Aorta (tissue), 5 donors: ENCODE results near the gene SPATA31C2. TPM values are rescaled to one million over a fixed set of nuclear protein-coding genes. Genes with fewer than 3 reads are reported as not detected.
A peak's percentile ranks its signal among the peaks of the same experiment; 100 is the strongest.
"Not testable (repeated sequence)": the region's sequence is repeated elsewhere in the genome, so short reads cannot be mapped to it uniquely, and the experiment has no call there.

Experiments
- ATAC-seq: fragments of 200-7000 bp; cut with Tn5 transposase; one replicate; pipeline ENCODE4 v1.9.1; 2022; ENCODE audit warnings: moderate library complexity; ENCODE audit not compliant: low FRiP score
- DNase-seq, 2 donors: peaks; one replicate each; pipeline ENCODE4 v3.0.0-alpha.2; 2020
- H3K27ac ChIP-seq, 2 donors: one replicate each; pipeline ENCODE4 v1.5.1; 2013; ENCODE audit warnings: low read length in 2 of 2, mild to moderate bottlenecking in 2 of 2, moderate library complexity in 2 of 2, control low read depth in 1 of 2, inconsistent platforms in 1 of 2, low read depth in 1 of 2
- H3K27me3 ChIP-seq, 2 donors: one replicate each; pipeline ENCODE4 v1.6.1; 2013; ENCODE audit warnings: control low read depth in 1 of 2, low read length in 1 of 2, mild to moderate bottlenecking in 1 of 2, moderate library complexity in 1 of 2; ENCODE audit not compliant: insufficient read depth in 2 of 2, control insufficient read depth in 1 of 2
- H3K36me3 ChIP-seq, 2 donors: one replicate each; pipeline ENCODE4 v1.6.1; 2013; ENCODE audit warnings: control low read depth in 1 of 2, low read length in 1 of 2, mild to moderate bottlenecking in 1 of 2; ENCODE audit not compliant: insufficient read depth in 2 of 2, control insufficient read depth in 1 of 2
- H3K4me1 ChIP-seq, 2 donors: one replicate each; pipeline ENCODE4 v1.6.1; 2013; ENCODE audit warnings: low read length in 2 of 2, control low read depth in 1 of 2, mild to moderate bottlenecking in 1 of 2, moderate library complexity in 1 of 2; ENCODE audit not compliant: insufficient read depth in 2 of 2, control insufficient read depth in 1 of 2
- H3K4me3 ChIP-seq, 2 donors: one replicate each; pipeline ENCODE4 v1.5.1; 2013; ENCODE audit warnings: low read length in 2 of 2, control low read depth in 1 of 2, mild to moderate bottlenecking in 1 of 2
- H3K9me3 ChIP-seq: one replicate; pipeline ENCODE4 v1.6.1; 2013; ENCODE audit warnings: mild to moderate bottlenecking, low read length; ENCODE audit not compliant: control insufficient read depth
- WGBS, 2 donors: extraction: QIAGEN DNeasy Blood & Tissue Kit; methylation state at CpG; one replicate each; pipeline ENCODE4 v1.1.7; 2013; 5-methylcytosine and 5-hydroxymethylcytosine counted together
- intact Hi-C, 2 donors: fragments of 100-400 bp; cut with DNase I; formaldehyde crosslinking; loops; one replicate each; pipeline versions ENCODE4 v1.14.2 to v1.15.0; 2022
- polyA plus RNA-seq, 2 donors: library from polyadenylated mRNA; stranded (reverse); fragments of 200-250 nt; gene quantifications; one replicate each; pipeline ENCODE4 v1.2.3, GENCODE V29; 2013
- total RNA-seq, 2 donors: library from RNA; stranded (reverse); fragmentation: NEBNext Ultra II Directional; extraction: Animal tissue kit (Norgen Biotek cat#: 25700); gene quantifications; one replicate each; pipeline ENCODE4 v1.2.1, GENCODE V29; 2021
- donor health status: healthy with polysubstance abuse.
- donor health status: Bipolar disorder and iron deficiency.
- donor health status: DM: no; HTN: no; CAD: no.
- donor health status: DM: no; HTN: no; CAD: no.
- donor health status: DM: yes; HTN: yes; CAD: no.

SPATA31C2 gene
- total and polyA plus RNA-seq, 4 donors, result not detected

GRCh38 chr9:88114283-88114967 is 23.9 kb downstream of the SPATA31C2 start:
- intact Hi-C loops, H3K27me3 ChIP-seq, H3K36me3 ChIP-seq, H3K4me1 ChIP-seq, DNase-seq, H3K9me3 ChIP-seq, H3K4me3 ChIP-seq, H3K27ac ChIP-seq: not testable (repeated sequence)
- ATAC-seq, result peak; percentile 38
- 91 to 93% methylated on average over 16 of the region's 17 CpGs for WGBS, 2 donors

GRCh38 chr9:88113156-88114130 is 24.8 kb downstream of the SPATA31C2 start:
- H3K9me3 ChIP-seq, H3K4me1 ChIP-seq, DNase-seq, H3K27ac ChIP-seq, H3K27me3 ChIP-seq, H3K4me3 ChIP-seq, H3K36me3 ChIP-seq, intact Hi-C loops: not testable (repeated sequence)
- 91 to 93% methylated on average over 36 to 38 of the region's 38 CpGs for WGBS, 2 donors
- peak; percentile 50 for ATAC-seq

GRCh38 chr9:88110026-88110425 is 28.2 kb downstream of the SPATA31C2 start:
- no peak for ATAC-seq
- H3K27me3 ChIP-seq, result no peaks in the 10 kb centered on the region
- no peak overlapping the region for H3K4me3 ChIP-seq
- no peaks in the 10 kb centered on the region for H3K4me1 ChIP-seq
- no peak overlapping the region for H3K27ac ChIP-seq
- intact Hi-C loops, result no loop called here
- WGBS, 2 donors, result 58 to 67% methylated on average over 3 of the region's 3 CpGs
- H3K9me3 ChIP-seq, result no peaks in the 10 kb centered on the region
- DNase-seq, result no peak
- no peaks in the 10 kb centered on the region for H3K36me3 ChIP-seq

GRCh38 chr9:88108779-88109178 is 29.5 kb downstream of the SPATA31C2 start:
- H3K27ac ChIP-seq, result no peak overlapping the region
- WGBS, 2 donors, result 80 to 87% methylated on average over 4 of the region's 4 CpGs
- DNase-seq (no peak), ATAC-seq (no peak)
- no peaks in the 10 kb centered on the region for H3K9me3 ChIP-seq
- intact Hi-C loops, result loop anchor here in 1 of 2 donors (10.0 kb wide), 1 partner anchor 466 kb away; no protein-coding TSS in a partner anchor
- H3K4me1 ChIP-seq, result no peaks in the 10 kb centered on the region
- no peaks in the 10 kb centered on the region for H3K36me3 ChIP-seq
- H3K4me3 ChIP-seq, result no peak overlapping the region
- H3K27me3 ChIP-seq, result no peaks in the 10 kb centered on the region

- no peak overlapping the region for H3K4me3 ChIP-seq
- no peaks in the 10 kb centered on the region for H3K9me3 ChIP-seq
- H3K36me3 ChIP-seq, result no peaks in the 10 kb centered on the region
- no peaks in the 10 kb centered on the region for H3K27me3 ChIP-seq
- no peak for DNase-seq
- H3K4me1 ChIP-seq, result no peaks in the 10 kb centered on the region
- no peak for ATAC-seq
- 24 to 27% methylated on average over 4 of the region's 4 CpGs for WGBS, 2 donors
- intact Hi-C loops, result loop anchor here in 1 of 2 donors (10.0 kb wide), 1 partner anchor 468 kb away; no protein-coding TSS in a partner anchor
- H3K27ac ChIP-seq, result no peak overlapping the region
These were observed 31.8 kb downstream of the SPATA31C2 start for GRCh38 chr9:88106492-88106891.

DNA sequence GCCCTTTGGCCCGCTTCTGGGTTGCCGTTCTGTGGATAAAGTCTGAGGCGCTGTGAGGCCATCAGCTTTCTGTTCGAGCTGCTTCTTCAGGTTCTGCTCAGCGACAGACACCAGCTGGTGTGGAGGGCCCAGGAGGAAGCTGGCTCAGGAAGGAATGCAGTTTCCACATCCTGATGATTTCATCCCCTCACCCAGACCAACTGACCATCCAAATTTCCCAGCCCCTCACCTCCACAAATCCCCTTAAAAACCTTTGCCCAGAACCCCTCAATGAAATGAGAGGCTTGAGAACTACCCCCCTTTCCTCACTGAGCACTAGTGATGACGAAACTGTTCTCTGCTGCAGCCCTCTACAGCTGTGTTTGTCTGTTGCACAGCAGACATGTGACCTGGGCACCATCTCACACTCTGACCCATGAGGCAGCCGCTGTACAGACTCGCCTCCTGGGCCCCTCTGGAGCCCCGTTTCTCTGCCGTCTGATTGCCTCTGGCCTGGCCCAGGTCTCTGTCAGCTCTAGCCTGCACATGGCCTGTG is 45.4 kb downstream of the SPATA31C2 start:
- no peaks in the 10 kb centered on the region for H3K4me1 ChIP-seq
- 68 to 70% methylated on average over 10 of the region's 10 CpGs for WGBS, 2 donors
- no peaks in the 10 kb centered on the region for H3K27me3 ChIP-seq
- DNase-seq (no peak), ATAC-seq (peak; percentile 37)
- H3K4me3 ChIP-seq, result no peak overlapping the region
- H3K36me3 ChIP-seq, result no peaks in the 10 kb centered on the region
- no peaks in the 10 kb centered on the region for H3K9me3 ChIP-seq
- intact Hi-C loops, result no loop called here
- H3K27ac ChIP-seq, result no peak overlapping the region

DNA sequence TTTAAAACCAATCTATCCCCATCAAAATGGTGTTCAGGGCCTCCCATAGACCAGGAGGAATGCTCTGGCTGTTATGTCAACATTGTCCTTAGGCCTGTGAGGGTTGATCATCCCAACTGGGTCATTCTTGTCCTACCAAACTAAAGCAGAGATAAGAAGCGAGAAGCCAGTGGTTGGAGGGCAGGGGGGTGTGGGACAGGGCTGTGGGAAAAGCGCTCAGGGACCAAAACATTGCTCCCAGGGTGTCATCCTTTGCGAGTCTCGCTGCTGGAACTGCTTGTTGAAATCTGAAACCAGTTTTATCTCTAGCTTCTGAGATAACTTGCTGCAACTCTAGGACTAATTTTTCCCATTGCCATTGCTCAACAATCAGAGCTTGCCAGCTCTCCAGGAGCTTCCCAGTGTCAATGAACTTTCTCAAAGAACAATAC is 48.1 kb downstream of the SPATA31C2 start:
- ATAC-seq (peak; percentile 76), DNase-seq (no peak)
- Histone ChIP-seq H3K4me1 (no peaks in the 10 kb centered on the region), H3K27ac (no peak overlapping the region), H3K4me3 (no peak overlapping the region), H3K27me3 (no peaks in the 10 kb centered on the region), H3K9me3 (no peaks in the 10 kb centered on the region), H3K36me3 (no peaks in the 10 kb centered on the region)
- intact Hi-C loops, result no loop called here
- 64% methylated on average over 4 of the region's 4 CpGs for WGBS, 2 donors

- no peak for DNase-seq
- 79 to 80% methylated on average over 6 of the region's 6 CpGs for WGBS, 2 donors
- Histone ChIP-seq H3K27ac (no peak overlapping the region), H3K4me3 (no peak overlapping the region), H3K36me3 (no peaks in the 10 kb centered on the region), H3K4me1 (no peaks in the 10 kb centered on the region), H3K27me3 (no peaks in the 10 kb centered on the region), H3K9me3 (no peaks in the 10 kb centered on the region)
- ATAC-seq, result no peak
- intact Hi-C loops, result no loop called here
These were observed 50.4 kb downstream of the SPATA31C2 start for GRCh38 chr9:88087906-88088305.
